GM18526 (cell line): ENCODE results near the gene ZNFX1.

Experiments
- POLR2A ChIP-seq: IDR thresholded peaks from 3 replicates; pipeline ENCODE4 v1.6.1; 2011; ENCODE audit not compliant: insufficient read length; ENCODE audit errors: extremely low read depth

Gene ZNFX1

GRCh38 chr20:49219091-49219923 is 58.5 kb downstream of the ZNFX1 start, which contains the start of gene DDX27:
TSS of gene DDX27 (plus strand) at chr20:49219416. CDS start at chr20:49219449, 33 bp downstream.
- peak; percentile 89 for TF ChIP-seq POLR2A

- no peak for TF ChIP-seq POLR2A
Measured at GRCh38 chr20:49216991-49217578, 60.8 kb downstream of the ZNFX1 start.

DNA sequence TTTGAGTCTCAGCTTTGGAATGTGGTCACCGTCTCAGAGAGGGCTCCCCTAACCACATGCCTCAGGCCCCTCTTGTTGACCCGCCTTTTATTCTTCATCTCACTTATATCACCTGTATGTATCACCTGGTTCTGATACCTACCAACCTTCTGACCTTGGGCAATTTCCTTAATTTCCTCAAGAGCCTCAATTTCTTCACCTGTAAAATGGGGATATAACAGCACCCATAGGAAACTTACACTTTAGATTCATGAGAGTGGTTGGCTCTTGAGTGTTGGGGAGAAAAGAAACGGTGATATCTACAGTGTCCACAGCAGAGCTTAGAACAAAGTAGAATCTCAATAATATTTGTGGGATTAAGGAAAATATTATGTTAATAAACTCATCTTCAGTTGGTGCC is 62.6 kb downstream of the ZNFX1 start:
- TF ChIP-seq POLR2A: no peak

- TF ChIP-seq POLR2A: no peak
Measured at GRCh38 chr20:49214571-49214970, 63.3 kb downstream of the ZNFX1 start.

DNA sequence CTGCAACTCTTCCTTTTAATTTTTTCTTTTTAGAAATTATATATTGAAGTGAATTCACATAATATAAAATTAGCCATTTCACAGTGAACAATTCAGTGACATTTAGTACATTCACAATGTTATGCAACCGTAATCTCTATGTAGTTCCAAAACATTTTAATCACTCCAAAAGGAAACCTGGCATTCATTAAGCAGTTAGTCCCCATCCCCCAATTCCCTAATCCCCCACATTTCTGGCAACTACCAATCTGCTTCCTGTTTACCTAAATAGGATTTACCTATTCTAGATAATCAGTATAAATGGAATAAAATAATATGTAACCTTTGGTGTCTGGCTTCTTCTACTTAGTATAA is 67.1 kb downstream of the ZNFX1 start:
- TF ChIP-seq POLR2A: no peak

- TF ChIP-seq POLR2A: no peak
Measured at GRCh38 chr20:49210101-49210756, 67.6 kb downstream of the ZNFX1 start.

DNA sequence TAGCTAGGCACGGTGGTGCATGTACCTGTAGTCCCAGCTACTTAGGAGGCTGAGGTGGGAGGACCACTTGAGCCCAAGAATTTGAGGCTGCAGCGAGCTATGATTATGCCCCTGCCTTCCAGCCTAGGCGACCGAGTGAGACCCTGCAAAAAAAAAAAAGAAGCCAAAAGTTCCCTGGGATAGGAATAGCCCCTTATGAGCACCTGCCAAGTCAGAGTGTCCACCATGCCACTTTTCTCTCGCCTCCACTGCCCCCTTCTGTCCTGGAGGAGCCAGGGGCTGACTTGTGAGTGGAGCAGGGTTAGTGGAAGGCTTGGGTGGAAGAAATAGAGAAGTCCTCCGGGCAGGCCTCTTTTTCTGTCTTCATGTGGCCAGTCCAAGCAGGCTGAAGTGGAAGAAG is 70.8 kb downstream of the ZNFX1 start:
- TF ChIP-seq POLR2A: no peak

DNA sequence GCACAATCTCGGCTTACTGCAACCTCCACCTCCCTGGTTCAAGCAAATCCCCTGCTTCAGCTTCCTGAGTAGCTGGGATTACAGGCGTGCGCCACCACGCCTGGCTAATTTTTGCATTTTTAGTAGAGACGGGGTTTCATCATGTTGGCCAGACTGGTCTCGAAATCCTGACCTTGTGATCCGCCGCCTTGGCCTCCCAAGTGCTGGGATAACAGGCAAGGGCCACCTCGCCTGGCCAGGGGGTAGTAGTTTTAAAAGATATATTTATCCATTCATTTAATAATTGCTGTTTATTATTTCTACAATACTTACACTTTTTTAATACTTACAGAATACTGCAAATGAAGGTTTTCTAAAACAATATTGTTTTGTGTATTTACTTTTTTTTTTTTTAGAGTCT is 74.1 kb downstream of the ZNFX1 start:
- no peak for TF ChIP-seq POLR2A

DNA sequence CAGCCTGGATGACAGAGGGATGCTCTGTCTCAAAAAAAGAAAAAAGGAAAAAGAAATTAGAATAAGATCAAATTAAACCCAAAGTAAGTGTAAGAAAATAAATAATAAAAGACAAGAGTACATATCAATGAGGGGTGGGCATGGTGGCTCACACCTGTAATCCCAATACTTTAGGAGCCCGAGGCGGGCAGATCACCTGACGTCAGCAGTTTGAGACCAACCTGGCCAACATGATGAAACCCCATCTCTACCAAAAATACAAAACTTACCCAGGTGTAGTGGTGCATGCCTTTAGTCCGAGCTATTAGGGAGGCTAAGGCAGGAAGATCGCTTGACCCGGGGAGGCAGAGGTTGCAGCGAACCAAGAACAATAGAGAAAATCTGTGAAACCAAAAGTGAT is 74.8 kb downstream of the ZNFX1 start:
- no peak for TF ChIP-seq POLR2A

- TF ChIP-seq POLR2A: no peak
Measured at GRCh38 chr20:49199729-49200293, 78.0 kb downstream of the ZNFX1 start.
